ENCODE measurements around the gene KCNB1.
"Not testable (repeated sequence)": the region's sequence is repeated elsewhere in the genome, so short reads cannot be mapped to it uniquely, and the experiment has no call there.

KCNB1 gene

DNA sequence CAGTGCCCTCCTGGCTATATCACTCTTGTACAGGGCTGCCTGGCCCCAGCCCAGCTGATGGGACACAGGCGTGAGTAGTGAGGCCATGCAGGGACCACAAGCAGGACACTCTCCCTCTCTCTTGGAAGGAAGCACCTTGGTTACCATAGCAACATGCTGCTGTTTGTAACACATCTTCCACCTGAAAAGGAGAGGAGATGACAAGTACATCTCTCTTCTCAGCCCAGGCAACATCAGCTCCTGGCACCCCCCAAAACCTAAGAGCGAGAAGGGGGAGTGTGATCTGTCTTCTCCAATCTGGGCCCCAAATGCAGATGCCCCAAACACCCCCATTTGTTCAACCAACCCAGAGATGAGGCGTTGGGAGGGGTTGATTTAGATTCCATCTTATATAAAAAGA lies 49.9 kb downstream of the KCNB1 start:
- no peak for DNase-seq

DNA sequence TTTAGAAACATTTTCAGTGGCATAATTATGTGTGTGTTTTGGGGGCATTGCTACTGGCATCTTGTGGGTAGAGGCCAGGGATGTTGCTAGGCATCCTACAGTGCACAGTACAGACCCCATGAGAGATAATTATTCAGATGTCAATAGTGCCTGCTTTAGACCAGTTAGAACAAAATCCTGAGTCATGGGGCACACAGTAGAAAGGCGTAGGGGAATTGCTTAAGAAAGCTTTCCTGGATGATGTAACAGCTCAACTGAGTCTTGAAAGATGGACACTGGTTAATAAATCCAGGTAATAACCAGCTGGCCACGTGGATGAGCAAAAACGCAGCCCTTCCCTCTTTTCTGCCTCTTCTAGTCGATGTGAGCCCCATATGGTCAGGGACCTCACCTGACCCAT lies 51.1 kb downstream of the KCNB1 start:
- no peak for DNase-seq

- DNase-seq = no peak
These were observed 52.1 kb downstream of the KCNB1 start for GRCh38 chr20:49430320-49430719.

GRCh38 chr20:49427751-49428518 lies 54.5 kb downstream of the KCNB1 start:
- peak; percentile 48 for DNase-seq

- DNase-seq = no peak
These were observed 55.6 kb downstream of the KCNB1 start for GRCh38 chr20:49426873-49427272.

DNA sequence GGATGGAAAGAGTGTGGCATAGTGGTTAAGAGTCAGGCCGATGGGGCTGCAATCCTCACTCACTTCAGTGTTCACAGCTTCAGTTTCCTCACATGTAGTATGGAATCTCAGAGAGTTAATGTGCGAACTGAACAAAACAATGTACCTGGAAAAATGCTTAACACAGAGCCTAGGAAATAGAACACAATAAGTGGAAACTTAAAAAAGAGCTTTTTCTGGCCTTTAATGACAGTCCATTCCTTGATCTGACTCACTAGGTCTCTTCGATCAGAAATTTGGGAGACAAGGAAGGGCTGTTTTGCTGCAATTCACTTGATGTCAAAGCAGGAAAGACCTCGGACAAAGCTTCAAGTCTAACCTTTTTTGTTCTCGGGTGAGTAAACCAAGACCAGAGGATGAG lies 56.1 kb downstream of the KCNB1 start:
- DNase-seq = no peak

GRCh38 chr20:49424536-49424935 lies 57.9 kb downstream of the KCNB1 start:
- no peak for DNase-seq

DNA sequence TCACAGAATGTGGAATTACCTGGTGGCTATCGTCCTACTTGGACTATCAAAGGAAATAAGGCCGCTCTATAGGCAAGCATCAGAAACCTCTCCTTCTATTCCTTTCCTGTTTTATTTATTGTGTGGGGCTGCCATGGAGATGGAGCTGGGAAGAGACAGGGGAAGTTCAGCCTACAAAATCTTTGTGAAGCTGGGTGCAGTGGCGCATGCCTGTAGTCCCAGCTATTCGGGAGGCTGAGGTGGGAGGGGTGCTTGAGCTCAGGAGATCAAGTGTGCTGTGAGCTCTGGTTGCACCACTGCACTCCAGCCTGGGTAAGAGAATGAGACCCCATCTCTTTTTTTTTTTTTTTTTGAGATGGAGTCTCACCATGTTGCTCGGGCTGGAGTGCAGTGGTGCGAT lies 60.3 kb downstream of the KCNB1 start:
- DNase-seq = no peak

GRCh38 chr20:49420811-49421295 lies 61.6 kb downstream of the KCNB1 start:
- DNase-seq = no peak

GRCh38 chr20:49420292-49420691 lies 62.2 kb downstream of the KCNB1 start:
- DNase-seq = no peak

DNA sequence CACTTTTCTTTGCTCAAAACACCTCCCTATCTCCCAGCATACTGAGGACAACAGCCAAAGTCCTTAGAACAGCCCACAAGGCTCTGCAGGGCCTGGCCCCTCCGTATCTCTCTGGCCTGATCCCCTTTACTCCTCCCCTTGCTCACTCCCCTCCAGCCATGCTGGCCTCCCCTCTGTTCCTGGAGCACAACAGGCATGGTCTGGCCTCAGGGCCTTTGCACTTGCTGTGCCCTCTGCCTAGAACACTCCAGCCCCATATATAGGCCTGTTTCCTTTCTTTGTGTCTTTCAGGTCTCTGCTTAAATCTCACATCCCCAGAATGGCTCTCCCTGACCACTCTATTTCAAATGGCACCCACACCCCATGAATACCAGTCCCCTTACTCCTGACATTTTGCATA lies 62.7 kb downstream of the KCNB1 start:
- no peak for DNase-seq

GRCh38 chr20:49418809-49419208 lies 63.7 kb downstream of the KCNB1 start:
- DNase-seq = no peak

DNA sequence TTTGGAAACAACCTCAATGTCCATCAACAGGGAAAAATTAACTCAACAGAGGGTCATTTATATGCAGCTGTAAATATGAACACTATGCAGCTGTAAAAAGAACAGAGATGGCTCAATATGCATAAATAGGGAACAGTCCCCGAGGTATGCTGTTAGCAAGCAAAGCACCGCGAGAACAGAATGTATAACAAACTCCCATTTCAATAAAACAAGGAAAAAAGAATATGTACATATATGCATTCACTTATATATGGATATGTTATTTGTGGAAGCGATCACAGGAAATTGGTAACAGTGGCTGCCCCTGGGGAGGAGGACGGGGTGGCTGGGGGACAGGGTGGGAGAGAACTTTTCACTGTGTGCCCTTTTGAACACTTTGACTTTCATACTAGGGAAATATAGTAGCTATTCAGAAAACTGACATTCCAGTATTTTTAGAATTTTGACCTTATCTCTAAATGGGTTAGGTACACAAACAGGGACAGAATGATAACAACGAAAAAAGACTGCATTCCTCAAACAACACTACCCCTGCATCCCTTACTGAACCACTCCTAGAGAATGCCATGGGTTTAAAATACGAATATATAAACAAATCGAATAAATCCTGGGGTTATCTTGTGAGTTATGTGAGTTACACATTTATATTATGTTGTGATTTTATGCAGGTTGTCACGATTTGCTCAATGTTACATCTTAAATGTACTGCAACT lies 64.5 kb downstream of the KCNB1 start:
- no peak for DNase-seq

DNA sequence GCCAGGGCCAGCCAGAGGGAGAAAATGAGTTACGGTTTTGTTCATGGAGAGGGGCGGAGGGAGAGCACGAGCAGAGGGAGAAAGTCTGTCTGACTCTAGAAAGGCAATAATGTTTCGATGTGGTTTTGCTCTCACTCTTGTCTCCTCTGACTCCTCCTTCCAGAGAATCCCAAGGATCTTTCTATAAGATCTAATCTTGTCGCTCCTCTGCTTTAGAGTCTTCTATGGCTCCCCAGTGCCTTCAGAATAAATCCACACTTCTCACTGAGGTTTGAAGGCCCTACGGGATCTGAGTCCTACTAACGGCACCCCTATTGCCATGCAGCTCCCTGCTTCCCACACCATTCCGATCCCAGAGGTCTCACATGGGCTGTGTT lies 66.8 kb downstream of the KCNB1 start:
- no peak for DNase-seq

GRCh38 chr20:49415005-49415667 lies 67.3 kb downstream of the KCNB1 start:
- no peak for DNase-seq

DNA sequence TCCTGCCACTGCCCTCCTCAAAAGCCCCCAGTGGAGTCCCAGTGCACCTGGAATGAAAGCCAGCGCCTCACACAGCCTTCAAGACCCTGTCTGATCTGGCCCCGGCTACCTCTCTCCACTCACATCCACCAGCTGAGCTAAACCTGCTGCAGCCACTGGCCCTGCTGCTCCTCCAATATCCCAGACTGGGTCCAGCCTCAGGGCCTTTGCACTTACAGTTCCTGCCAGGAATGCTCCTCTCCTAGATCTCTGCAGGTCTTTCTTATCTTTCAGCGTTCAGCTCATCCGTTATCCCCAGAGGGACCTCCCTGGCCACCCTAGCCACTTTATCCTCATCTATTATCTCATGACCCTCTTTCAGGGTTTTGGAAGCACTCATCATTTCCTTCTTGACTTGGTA lies 68.8 kb downstream of the KCNB1 start:
- no peak for DNase-seq

DNA sequence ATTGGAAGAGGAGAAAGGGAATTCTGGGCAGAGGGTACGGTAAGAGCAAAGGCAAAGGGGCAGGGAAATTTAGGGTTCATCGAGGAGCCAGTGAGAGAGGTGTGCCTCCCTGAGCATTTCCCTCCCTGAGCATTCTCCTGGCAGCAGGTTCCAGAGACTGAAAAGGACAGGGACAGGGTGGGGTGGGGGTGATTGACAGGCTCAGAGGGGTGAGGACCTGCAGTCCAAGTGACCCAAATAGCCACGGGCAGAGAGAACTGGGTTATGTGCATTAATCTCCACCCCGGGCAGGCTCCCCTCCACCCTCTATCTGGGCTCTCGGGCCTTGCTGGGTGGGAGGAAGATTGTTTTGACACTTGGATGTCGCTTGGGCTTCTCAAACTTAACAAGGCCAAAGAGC lies 69.5 kb downstream of the KCNB1 start:
- DNase-seq = no peak

DNA sequence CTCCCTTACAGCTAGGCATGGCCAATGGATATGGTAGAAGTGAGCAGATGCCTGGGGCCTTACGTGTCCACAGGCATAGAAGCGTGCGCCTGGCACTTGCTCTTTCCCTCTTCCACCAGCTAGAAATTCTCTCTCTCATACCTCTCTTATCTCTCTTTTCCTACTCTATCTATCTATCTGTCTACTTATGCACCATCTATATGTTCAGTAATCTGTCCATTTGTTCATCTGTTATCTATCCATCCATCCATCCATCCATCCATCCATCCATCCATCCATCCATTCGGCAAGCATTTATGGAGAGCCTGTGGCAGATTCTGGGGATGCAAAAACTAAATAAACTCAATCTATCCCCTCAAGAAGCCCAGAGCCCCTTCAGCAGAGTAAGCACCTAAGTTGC lies 70.2 kb downstream of the KCNB1 start:
- no peak for DNase-seq

DNA sequence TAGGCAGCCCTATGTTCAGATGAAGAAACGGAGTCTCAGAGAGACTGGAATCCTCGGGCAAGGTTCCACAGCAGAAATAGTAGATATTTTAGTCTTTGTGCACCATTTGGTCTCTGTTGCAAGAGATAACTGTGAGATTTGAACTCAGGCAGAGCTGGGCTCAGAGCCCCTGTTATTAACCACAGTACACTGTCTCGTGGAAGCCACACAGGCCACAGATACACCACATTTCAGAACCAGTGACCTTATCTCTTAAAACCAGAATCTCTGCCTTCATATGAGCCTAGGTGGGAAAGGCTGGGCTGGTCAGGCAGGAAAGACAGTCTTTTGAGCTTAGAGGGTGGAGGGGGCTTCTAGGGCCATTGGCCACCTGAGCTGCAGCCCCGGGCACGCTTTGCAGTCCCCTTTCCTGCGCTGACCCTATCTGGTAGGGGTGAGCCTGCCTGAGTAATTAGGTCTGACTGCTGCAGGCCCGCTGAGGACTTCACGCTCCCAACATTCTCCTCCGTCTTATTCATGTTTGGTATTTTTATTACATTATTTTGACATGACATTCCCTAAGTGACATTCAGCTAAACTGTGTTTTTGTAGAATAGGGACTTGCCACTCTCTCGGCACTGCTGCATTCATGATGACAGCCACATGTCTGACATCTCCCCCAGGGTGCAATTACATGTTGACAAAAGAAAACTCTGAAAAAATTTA lies 71.1 kb downstream of the KCNB1 start:
- DNase-seq = no peak

GRCh38 chr20:49409975-49410621 lies 72.4 kb downstream of the KCNB1 start:
- not testable (repeated sequence) for DNase-seq

- no peak for DNase-seq
These were observed 73.0 kb downstream of the KCNB1 start for GRCh38 chr20:49409302-49409974.

DNA sequence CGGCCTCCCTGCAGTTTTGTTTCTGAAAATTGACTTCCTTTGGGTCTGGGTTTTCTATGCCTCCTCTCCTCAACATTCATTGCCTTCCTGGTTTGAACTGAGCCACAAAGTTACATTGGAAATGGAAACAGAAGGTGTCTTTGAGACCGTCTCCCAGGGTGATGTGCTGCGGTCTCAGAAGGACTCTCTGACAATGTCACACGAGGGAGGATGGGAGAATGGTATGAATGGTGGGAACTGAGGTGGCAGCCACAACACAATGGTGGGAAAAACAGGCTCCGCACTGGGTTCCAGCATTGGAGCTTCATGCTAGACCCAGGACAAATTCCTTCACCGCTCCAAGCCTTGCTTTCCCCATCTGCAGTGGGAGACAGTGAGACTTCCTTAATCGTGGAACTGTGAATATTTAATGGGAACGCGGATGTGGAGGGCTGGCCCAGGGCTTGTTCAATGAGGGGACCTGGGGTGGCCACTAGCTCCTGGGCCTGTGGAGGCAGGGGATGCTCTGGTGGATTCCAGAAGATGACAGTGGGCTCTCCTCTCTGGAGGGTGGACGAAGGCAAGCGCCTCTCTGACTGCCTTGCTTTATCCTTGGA lies 73.9 kb downstream of the KCNB1 start:
- no peak for DNase-seq
